Measurements from ENCODE around the gene CGNL1.

DNA sequence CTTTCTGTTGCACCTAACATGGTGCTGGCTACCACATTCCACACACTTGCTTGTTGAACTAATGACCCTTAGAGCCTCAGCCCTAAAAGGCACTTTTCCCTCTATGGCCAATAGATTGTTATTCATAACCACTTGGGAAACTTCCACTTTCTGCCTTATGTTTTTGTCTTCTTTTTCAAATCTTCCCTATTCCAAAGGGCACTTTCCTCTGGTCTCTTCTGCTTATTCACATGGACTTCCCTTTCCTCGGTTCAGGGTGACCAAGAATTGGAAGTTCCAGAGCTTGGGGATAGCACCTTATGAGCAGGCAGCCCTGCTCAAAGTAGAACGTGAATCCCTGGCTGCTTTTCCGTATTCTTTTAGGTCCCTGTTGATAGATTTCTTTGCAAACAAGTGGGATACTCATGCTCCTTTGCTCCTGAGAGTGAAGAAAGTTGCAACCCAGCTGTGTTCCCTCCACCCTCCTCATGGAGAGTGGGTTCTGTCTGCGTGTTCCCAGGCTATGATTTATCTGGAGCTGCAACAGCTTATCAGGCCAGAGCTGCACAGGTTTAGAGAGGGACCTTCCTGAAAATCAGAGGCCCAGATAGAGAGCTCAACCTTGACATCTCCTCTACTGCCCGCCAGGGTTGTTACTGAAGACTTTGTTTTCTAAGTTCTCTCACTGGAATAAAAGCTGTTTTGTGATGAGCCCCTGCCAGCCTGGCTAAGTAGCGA lies 156.6 kb downstream of the CGNL1 start:
- TF ChIP-seq, protein P1, sequence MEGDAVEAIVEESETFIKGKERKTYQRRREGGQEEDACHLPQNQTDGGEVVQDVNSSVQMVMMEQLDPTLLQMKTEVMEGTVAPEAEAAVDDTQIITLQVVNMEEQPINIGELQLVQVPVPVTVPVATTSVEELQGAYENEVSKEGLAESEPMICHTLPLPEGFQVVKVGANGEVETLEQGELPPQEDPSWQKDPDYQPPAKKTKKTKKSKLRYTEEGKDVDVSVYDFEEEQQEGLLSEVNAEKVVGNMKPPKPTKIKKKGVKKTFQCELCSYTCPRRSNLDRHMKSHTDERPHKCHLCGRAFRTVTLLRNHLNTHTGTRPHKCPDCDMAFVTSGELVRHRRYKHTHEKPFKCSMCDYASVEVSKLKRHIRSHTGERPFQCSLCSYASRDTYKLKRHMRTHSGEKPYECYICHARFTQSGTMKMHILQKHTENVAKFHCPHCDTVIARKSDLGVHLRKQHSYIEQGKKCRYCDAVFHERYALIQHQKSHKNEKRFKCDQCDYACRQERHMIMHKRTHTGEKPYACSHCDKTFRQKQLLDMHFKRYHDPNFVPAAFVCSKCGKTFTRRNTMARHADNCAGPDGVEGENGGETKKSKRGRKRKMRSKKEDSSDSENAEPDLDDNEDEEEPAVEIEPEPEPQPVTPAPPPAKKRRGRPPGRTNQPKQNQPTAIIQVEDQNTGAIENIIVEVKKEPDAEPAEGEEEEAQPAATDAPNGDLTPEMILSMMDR (IDR thresholded peaks at IDR 0.05; ENCODE audit: insufficient read depth, low read depth, low read length) = no peak
- no peak for TF ChIP-seq EZH2 (IDR thresholded peaks at IDR 0.05; ENCODE audit: insufficient read depth, low read length)

Data from astrocyte (in vitro differentiated cells and primary cell).